Astrocyte of the cerebellum (primary cell): Measurements from ENCODE around the gene ACSL6.

ENCODE experiments used
- DNase-seq: peaks from one replicate; pipeline ENCODE4 v3.0.0-alpha.2; 2011; ENCODE audit warnings: low read depth
- H3K4me3 ChIP-seq: 2 replicates; pipeline ENCODE4 v1.5.1; 2011; ENCODE audit warnings: mild to moderate bottlenecking, low read depth, low read length, moderate library complexity
- in situ Hi-C: cut with HindIII; loops from 2 replicates; pipeline ENCODE4 v1.10.0; 2017; ENCODE audit warnings: low sequenced_read_pairs
- TF ChIP-seq, protein P1 (sequence below): IDR thresholded peaks from 2 replicates; pipeline ENCODE4 v1.5.1; 2012; ENCODE audit warnings: low read length, low read depth, moderate library complexity, mild to moderate bottlenecking; ENCODE audit errors: missing control alignments

Gene ACSL6

DNA sequence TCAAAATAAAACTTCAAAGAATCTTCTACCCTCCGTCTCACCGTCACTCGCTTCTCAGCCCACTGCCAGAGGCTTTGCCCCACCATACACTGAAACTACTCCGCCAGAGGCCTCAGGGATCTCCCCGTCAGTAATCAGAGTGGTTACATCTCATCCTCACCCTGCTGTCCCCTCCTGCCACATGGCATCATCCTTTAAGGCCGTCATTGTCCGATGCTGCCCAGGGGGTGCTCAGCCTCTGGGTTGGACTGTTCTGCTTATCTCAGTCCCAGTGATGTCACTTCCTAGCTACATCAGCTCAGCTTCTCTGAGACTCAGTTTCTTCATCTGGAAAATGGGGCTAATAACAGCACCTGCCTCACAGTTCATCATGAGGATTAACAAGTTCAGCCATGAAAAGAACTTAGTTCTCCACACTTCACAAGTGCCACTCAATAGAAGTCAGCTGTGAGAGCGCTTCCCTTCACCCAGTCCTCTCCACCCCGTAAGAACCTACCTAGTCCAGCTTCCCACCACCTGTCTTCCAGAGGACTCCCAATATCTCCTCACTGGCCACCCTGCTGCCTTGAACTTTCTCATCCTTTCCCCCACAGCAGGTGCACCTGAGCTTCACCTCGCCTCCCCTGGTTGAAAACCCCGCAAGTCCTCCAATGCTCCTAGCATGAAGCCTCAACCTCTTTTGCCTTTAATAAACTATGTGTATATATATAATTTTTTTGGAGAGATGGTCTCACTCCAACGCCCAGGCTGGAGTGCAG lies 46.2 kb upstream of the ACSL6 start:
- TF ChIP-seq, protein P1, sequence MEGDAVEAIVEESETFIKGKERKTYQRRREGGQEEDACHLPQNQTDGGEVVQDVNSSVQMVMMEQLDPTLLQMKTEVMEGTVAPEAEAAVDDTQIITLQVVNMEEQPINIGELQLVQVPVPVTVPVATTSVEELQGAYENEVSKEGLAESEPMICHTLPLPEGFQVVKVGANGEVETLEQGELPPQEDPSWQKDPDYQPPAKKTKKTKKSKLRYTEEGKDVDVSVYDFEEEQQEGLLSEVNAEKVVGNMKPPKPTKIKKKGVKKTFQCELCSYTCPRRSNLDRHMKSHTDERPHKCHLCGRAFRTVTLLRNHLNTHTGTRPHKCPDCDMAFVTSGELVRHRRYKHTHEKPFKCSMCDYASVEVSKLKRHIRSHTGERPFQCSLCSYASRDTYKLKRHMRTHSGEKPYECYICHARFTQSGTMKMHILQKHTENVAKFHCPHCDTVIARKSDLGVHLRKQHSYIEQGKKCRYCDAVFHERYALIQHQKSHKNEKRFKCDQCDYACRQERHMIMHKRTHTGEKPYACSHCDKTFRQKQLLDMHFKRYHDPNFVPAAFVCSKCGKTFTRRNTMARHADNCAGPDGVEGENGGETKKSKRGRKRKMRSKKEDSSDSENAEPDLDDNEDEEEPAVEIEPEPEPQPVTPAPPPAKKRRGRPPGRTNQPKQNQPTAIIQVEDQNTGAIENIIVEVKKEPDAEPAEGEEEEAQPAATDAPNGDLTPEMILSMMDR, result no peak
- no peak for DNase-seq
- no peak overlapping the region for H3K4me3 ChIP-seq
- in situ Hi-C loops, result no loop called here

- TF ChIP-seq, protein P1, result no peak
- no peak for DNase-seq
- in situ Hi-C loops, result no loop called here
- no peak overlapping the region for H3K4me3 ChIP-seq
Measured at GRCh38 chr5:132056610-132057497, 45.4 kb upstream of the ACSL6 start.

GRCh38 chr5:132055808-132056609 lies 44.6 kb upstream of the ACSL6 start:
- no peak overlapping the region for H3K4me3 ChIP-seq
- TF ChIP-seq, protein P1, result no peak
- in situ Hi-C loops, result no loop called here
- DNase-seq, result no peak

GRCh38 chr5:132055441-132055807 lies 44.0 kb upstream of the ACSL6 start:
- DNase-seq, result no peak
- TF ChIP-seq, protein P1, result no peak
- in situ Hi-C loops, result no loop called here
- H3K4me3 ChIP-seq, result no peak overlapping the region

DNA sequence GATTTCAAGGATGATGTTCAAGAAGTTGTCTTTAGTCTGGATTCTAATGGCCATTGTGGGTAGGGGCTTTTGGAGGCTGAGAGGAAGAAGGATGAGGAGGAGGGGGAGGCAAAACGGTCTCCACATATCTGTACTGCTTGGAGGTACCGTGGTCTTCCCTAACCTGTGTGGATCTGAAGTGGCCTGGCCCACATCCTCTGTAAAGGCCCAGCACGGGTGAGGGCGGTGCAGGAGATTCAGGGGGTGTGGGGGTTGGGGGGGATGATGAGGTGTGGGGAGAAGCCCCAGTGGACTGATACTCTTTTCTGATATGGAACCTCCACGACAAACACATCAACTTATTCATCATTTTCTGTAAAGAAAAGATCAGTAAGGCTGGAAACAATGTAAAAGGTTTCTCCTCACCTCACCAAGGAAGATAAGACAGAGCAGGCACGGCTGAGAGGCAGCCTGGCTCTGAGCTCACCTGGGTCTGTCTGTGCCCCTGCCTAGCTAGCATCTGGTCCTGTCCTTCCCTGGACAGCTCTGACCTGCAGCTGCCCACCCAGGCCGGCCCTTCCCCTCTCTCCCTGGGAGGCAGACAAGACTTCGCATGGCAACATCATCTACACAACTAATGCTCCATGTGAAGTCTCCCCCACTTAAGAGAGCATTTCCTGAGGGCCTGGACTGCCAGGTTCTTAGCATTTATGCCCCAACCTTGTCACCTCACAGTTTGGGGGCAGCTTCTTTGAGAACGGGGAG lies 43.4 kb upstream of the ACSL6 start:
- DNase-seq, result no peak
- TF ChIP-seq, protein P1, result no peak
- no peak overlapping the region for H3K4me3 ChIP-seq
- in situ Hi-C loops, result no loop called here
